Dermis microvascular lymphatic vessel endothelial cell (primary cell): Measurements from ENCODE around the gene HNRNPC. TPM values are rescaled to one million over a fixed set of nuclear protein-coding genes. Genes with fewer than 3 reads are reported as not detected.
"Not testable (repeated sequence)": the region's sequence is repeated elsewhere in the genome, so short reads cannot be mapped to it uniquely, and the experiment has no call there.

Experiments
- DNase-seq, 2 donors: peaks; one replicate each; pipeline versions ENCODE4 v3.0.0 to v3.0.0-alpha.2; 2010; ENCODE audit warnings: low read depth in 2 of 2
- total RNA-seq: library from RNA; depleted of rRNA; stranded (reverse); fragments of >200 nt; gene quantifications from 2 replicates; pipeline ENCODE4 v1.2.1, GENCODE V29; 2014

The HNRNPC gene
- total RNA-seq, 1 donor from 2014 or later, result 693 TPM

DNA sequence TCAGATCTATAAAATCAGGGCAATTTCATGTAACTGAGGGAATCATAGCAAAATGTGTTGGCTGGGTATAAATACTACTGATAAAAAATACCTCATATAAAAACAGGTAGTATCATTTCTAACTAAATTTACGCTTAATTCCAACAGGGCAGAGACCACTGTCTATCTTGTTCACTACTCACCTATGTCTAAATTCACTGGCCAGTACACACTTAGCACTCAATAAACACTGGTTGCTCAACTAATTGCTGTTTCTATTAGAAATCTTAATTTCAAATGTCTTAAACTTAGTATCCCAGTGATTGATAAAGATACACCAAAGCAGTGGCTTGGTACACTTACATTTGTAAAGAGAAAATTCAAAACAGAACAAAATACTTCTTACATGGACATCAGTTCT, 55.6 kb downstream of the HNRNPC start:
- DNase-seq, result no peak

DNA sequence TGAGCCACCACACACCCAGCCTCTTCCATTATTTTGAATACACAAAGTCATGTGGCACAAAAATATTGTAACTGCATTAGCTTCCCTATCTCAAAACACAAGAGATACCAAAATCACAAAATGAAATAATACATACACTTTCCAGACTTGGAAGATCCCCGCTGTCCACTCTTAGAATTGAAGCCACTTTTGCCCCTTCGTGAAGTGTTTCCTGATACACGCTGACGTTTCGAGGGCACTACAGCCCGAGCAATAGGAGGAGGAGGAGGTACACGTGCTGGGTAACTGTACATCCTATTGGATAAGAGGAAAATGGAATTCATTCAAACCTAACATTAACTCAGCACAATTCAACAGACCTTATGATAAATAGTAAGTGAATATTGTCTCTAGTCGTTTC, 56.4 kb downstream of the HNRNPC start:
- not testable (repeated sequence) for DNase-seq

DNA sequence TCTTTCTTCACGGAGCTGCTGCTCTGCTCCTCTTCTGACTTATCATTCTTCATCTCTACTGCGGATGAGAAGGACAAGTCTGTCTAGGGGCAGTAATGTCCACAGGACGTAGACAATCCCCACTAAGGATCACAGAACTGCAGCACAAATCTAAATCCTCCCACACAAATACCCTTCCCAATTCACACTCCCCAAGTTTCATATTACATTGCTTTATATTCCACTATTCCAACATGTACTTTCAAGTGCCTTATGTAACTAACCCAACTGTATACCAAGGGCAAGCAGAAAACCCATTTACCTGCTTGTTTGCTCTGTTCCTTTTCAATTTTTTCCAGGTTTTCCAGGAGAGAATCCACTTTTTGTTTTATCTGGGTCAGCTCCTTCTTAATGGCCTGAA, 57.7 kb downstream of the HNRNPC start:
- DNase-seq, result no peak

DNA sequence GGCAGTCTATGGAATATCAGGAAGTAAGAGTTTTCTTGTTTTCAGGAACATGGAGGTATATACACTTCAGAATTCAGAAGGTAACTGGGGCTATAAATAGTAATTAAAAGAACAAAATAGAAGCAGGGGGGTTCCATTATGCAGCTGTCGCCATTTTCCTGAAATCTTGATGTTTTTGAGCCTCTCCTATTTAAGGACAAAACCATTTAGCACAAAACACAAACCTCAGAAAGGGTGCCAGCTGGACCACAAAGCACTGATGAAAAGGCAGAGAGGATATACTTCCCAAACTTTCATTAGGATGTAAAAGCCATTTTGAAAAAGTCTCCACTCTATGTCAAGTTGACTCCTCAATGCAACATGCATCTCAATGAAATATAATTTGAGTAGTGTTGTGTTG, 59.2 kb downstream of the HNRNPC start:
- no peak for DNase-seq

DNA sequence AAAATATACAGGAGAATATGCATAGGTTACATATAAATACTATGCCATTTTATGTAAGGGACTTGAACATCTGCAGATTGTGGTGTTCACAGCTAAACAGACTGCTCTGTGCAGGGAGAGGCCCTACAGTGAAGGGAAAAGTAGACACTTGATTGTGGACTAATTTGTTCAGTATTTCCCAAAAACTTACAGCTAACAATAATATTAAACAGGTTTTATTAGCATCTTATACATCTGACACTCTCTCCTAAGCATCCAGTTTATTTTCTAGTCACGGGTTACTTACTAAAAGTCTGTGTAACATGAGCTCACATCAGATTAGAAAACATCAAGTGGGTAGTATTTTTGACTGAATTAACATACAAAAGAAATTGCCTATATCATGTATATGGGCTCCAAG, 60.1 kb downstream of the HNRNPC start:
- DNase-seq, result no peak

DNA sequence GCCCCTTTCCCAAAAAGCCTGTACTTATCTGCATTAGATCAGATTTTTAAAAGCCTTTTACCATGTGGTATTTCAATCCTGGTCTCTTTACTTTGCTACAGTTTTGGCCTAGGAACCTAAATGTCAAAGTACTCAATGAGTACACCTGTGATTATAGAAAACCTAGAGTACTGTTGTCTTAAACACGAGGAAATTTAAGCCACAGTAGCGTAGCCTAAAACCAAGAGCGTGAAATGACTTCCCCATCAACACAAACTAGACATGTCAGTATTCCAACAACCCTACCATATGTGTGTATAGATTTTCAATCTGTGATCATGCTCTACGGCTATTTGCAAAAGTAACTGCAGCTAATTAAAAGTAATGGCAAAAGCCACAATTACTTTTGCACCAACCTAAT, 60.7 kb downstream of the HNRNPC start:
- no peak for DNase-seq

DNA sequence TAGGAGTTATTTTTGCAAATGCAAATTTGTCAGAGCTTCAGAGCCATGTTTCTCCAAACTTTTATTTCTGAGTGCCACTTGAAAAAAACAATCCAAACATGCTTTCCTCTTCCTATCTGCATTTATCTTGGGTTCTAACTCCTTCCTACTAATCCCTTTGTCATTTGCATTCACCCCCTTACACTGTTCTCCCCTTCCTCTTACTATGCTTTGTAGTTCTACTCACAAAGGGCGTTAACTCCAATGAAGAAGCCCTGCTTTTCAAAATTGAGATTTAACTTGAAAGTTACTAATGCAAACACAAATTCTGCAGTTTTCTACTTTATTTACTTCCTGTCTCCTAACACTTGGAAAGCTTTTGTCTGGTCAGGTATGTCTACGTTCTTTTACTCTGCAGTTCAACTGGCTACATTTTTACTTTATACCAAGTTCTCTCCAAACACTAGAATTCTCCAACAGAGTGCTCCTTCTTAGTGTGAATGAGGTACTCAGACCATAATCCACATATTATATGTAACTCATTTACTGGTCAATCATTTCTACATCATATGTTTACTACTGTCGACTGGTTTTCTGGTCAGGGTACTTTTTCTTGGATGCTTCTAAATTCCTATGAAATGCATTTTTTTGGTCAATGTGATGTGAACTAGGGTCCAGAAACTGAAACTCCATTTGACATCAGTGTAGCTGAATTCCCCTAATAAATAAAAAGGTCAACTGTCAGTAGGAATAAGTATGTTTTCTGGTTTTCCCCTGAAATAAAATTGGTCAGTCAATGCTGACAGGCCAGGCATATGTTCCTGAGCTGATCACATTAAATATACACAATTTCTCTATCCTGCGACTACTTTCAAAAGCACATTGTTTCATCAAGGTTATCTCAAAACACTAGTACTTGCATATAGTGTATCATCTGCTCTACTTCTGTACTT, 62.2 kb downstream of the HNRNPC start:
- DNase-seq, result no peak

DNA sequence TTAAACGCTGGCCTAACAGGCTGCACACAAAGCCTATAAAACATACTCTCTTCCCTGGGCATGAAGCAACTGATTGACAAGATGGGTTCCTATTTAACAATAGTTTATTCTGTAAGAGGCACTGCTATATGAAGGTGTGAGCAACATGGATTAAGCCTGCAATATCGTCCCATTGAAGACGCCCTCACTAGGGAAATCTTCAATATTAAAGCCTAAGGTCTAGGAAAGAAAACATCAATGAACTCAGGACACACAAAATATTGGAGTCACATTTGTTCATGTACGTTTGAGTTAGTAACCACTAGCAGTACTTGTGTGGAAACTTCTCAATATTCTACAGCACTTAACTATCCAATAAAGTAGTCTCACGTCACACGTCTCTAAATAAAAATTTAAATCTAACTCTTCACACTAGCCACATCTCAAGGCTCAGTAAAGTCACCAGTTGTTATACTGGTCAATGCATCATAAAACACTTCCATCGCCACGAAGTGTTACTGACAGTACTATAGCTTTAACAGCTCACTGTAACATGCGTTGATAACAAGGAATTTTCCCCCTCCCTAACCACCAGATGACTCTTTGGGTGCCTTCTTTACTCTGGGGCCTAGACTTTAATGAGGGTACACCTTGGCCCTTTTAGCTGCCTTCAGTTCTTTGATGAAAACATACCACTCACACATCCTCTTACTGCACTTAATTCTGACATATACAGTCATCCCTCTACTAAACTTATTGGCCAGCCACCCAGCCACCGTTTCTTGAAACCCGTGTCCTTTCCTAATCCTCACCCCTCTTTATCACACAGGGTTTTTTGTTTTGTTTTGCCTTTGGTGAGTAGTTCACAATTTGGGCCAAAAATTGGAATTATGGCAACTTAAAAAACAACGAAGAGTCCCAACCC, 63.3 kb downstream of the HNRNPC start:
- DNase-seq, result no peak

DNA sequence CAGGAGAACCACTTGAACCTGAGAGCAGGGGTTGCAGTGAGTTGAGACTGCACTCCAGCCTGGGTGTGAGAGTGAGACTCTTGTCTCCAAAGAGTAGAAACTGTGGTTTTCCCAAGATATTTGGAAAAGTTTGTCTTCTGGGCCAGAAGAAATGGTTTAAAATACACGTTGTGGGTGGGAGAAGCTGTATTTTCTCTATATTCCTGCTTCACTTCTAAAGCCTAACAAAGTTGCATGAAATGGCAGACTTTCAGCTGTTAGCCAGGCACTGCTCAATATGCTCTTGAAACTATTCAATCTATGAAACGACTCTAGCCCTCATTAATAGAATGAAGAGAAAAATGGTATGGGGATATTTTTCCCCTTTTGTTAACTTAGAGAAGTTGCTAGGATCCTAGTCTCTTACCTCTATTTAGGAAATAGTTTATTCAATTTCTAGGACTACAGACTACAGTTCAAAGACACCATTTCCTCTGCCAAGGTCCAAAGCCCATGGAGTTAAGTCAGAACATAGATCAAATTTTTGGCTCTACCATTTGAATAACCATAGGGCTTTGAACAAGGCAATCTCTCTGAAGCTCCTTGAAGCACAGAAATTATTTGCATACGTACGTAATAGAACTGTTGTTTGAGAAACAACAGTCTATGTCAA, 64.1 kb downstream of the HNRNPC start:
- DNase-seq, result no peak

DNA sequence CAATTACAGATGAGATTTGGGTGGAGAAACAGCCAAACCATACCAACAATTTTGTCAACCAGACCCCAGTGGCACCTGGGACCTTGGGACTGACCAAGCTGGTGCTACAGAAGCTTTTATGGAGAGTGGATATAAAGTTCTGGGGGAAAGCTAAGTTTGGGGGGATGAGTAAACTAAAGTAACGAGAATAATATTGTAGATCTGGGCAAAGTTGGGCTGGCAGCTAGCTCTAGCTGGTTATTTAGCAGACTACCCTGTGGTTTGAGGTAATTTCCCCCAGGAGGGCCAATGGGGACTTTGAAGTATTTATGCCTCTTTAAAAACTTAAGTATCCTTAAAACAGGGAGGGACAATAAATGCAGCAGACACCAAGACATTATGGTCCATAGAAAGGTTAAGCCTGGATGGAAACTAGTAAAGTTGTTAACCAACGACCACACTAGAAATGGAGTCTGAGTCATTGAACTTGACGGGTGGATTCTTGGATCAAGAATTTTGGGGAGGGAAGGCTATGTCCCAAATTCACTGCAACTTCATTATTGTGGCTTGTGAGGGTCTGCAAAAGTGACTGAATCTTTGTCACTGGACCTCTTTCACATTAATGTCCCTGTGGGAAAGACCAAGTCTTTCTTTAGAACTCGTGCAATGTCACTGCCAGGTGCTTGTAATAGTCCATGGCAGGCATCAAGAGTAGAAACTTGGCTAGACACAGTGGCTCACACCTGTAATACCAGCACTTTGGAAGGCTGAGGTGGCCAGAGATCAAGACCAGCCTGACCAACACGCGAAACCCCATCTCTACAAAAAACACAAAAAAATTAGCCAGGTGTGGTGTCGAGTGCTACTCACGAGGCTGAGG, 64.8 kb downstream of the HNRNPC start:
- DNase-seq, result no peak

DNA sequence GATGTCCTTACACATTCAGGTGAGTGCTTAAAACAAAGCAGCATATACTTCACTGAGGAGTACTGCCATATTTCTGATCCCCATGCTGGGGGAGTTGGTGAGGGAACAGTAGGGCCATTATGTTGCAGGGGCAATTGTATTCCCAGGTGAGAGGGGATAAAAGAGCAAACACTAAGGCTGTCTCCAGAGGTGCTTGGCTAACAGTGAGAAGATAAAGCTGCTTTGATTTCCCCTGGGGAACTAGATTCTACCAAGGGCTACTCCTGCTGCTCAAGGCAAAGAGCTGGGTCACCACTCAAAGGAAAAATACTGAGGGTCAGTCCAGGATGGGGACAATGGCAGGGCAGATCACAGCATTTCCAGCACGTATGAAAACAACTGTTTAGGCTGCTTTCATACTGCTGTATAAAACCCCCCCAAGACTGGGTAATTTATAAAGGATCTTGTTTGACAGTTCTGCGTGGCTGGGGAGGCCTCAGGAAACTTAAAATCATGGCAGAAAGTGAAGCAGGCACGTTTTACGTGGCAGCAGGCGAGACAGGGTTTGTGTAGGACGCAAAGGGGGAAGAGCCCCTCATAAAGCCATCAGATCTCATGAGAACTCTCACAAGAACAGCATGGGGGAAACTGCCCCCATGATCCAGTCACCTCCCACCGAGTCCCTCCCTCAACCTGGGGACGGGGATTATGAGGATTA, 65.6 kb downstream of the HNRNPC start:
- no peak for DNase-seq

DNA sequence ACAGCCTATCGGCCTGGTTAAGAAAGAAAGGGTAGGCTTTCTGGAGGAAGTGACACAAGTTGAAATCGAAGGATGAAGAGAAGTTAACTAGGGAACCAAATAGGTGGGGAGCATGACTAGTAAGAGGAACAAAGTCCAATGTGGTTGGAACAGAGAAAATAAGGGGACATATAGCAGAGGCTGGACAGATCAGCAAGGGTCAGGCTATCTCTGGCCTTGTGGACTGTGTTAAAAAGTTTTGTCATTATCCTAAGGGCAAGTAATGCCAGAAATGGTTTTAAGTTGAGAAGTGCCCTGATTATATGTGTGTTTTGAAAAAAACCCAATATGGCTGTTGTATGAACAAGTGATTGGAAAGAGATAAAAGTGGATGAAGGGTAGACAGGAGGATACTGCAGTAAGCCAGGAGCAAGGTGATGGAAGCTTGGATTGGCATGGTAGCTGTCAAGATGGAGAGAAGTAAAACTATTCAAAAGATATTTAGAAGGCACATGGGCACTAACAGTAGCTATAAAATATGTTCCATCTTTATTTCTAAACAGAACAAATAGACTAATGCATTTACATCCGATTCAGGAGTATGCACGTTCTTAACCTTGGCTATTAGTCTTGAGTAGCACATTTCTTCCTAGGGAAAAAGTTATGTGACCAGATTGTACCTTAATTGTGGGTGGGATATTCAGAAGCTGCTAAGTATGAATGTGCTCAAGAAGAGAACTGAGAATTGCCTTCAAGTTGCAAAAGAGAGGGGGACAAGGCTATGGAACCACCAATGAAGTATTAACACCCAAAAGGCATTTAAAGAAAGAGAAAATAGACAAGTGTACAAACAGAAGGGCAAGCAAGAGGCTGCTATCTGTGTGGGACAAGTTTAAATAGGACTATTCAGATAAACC, 66.5 kb downstream of the HNRNPC start:
- DNase-seq, result no peak

DNA sequence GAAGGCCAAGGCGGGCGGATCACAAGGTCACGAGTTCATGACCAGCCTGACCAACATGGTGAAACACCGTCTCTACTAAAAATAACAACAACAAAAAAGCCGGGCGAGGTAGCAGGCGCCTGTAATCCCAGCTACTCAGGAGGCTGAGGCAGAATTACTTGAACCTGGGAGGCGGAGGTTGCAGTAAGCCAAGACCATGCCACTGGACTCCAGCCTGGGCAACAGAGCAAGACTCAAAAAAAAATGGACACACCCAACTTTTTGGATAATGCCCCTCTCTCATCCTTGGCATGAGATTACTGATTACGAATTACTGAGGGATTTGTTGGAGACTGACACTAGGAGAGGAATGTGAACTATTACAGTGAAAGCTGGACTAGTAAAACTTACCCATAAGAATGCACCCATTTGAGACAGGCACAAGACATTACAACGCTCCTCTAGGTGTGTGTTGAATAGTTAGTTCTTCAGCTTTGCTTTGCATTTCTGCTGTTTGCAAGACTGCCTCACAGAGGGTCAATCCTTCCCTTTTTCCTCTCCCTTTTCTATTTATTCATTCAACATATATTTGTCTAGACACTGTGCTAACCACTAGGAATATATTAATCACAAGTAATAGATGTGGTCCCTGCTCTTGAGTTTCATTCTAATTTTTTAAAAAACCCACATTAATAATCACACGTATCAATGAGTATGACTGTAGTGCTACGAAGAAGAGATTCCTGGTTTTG, 67.3 kb downstream of the HNRNPC start:
- no peak for DNase-seq

DNA sequence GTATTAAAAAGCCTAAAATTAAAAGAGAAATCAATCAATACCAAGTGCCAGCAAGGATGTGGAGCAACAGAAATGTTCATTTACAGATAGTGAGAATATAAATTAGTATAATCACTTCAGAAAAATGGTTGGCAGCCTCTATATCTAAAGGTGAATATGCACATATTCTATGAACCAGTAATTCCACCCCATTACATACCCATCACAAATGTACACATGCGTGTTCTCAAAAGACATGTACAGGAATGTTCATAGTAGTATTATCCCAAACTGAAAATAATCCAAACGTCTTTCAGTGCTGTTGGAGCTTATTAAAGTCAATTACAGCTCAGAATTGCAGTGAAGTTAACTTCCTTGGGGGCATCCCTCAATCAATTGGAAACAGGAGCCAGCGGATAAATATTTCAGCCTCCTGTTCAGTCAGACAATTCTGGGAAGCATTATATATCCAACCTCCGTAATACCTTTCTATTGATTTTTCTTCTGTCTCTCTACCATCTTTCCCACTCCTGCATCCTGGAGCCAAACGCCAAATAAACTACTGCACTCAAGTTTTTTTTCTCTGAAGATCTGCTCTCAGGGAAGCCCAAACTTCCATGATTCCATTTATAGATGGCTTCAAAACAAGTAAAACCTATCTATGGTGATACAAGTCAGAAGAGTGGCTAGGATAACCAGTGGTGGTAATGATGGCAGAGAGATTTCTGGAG, 68.3 kb downstream of the HNRNPC start:
- DNase-seq, result no peak

DNA sequence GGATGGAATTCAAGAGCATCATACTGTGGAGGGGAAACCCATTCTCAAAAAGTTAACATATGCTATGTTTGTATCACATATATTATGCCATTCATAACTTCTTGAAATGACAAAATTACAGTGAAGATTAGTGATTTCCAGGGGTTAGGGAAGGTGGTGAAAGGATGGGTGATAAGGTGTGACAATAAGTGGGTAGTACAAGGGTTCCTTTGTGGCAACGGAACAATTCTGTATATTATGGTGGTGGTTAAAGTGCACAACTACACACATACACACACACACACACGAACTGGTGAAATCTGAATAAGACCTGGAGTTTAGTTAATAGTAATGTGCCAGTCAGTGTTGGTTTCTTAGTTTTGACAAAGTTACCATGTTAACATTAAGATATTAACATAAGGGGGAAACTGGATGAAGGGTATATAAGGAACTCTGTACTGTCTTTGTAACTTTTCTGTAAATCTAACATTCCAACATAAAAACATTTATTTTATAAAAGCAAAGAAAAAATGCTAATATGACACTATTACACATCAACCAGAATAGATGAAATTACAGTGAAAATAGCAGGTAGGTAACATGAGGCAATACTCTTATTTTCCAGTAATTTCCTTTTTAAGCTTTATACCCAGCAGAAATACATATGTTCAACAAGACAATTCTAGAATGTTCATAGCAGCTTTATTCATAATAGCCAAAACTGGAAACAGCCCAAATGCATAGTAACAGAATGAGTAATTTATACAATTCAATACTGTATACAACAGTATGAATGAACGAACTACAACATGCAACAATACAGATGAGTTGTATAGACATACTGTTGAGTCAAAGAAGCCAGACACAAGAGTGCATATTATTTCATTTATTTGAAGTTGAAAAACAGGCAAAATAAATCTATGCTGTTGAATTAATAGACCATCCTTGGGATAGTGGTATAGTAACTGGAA, 69.4 kb downstream of the HNRNPC start:
- DNase-seq, result no peak

DNA sequence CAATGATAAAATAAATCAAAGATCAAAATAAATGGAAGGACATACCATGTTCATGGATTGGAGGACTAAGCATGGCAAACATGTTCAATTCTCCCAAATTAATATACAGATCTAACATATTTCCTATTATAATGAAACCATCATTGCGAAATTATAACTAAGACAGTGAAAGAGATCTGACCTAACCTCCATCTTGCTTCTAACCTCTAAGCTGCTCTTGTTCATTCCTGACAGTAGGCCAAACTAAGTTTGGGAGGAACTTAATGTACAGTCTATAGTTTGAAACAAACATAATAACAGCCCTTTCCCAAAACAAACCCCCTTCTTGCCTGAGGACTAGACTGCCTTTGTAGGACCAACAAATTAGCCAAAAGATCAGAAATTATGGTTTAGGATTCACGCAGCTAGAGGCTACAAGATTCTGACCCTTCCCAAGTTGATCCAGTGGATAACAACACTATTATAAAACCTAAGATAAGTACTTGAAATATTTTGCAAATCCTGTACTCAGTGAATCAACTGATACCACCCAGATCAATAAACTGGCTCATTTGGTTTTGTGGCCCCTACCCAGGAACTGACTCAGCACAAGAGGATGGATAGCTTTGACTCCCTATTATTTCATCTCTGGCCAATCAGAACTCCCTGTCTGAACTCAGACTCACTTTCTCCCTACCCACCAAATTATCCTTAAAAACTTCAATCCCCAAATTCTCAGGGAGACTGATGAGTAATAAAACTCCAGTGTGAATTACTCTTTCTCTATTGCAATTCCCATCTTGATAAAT, 71.6 kb downstream of the HNRNPC start:
- no peak for DNase-seq
